ENCODE results near the gene RHBDD1.

RHBDD1 gene

GRCh38 chr2:227016894-227017293, 181.0 kb downstream of the RHBDD1 start:
- DNase-seq (ENCODE audit: insufficient read length, low spot score) (no peak), FAIRE-seq (no peak)

- no peak for FAIRE-seq
- DNase-seq (ENCODE audit: insufficient read length, low spot score) = no peak
Measured at GRCh38 chr2:227020416-227020815, 184.6 kb downstream of the RHBDD1 start.

- FAIRE-seq = no peak
- DNase-seq (ENCODE audit: insufficient read length, low spot score) = no peak
Measured at GRCh38 chr2:227022608-227023007, 186.8 kb downstream of the RHBDD1 start.

- peak; percentile 54 for FAIRE-seq
- no peak for DNase-seq (ENCODE audit: insufficient read length, low spot score)
Measured at GRCh38 chr2:227025510-227025909, 189.7 kb downstream of the RHBDD1 start.

GRCh38 chr2:227029426-227030105, 193.7 kb downstream of the RHBDD1 start:
- FAIRE-seq = no peak
- no peak for DNase-seq (ENCODE audit: insufficient read length, low spot score)

GRCh38 chr2:227030789-227031188, 194.9 kb downstream of the RHBDD1 start:
- DNase-seq (ENCODE audit: insufficient read length, low spot score) (no peak), FAIRE-seq (no peak)

GRCh38 chr2:227031379-227031778, 195.5 kb downstream of the RHBDD1 start:
- no peak for DNase-seq (ENCODE audit: insufficient read length, low spot score)
- FAIRE-seq = no peak

- DNase-seq (ENCODE audit: insufficient read length, low spot score) (peak; percentile 15), FAIRE-seq (no peak)
Measured at GRCh38 chr2:227033471-227034148, 197.8 kb downstream of the RHBDD1 start.

GRCh38 chr2:227035711-227036367, 200.0 kb downstream of the RHBDD1 start:
- FAIRE-seq = no peak
- DNase-seq (ENCODE audit: insufficient read length, low spot score) = no peak

- FAIRE-seq = no peak
Measured at GRCh38 chr2:227036527-227036926, 200.7 kb downstream of the RHBDD1 start.

GRCh38 chr2:227038550-227039189, 202.8 kb downstream of the RHBDD1 start:
- DNase-seq (ENCODE audit: insufficient read length, low spot score) (no peak), FAIRE-seq (no peak)

More at GRCh38 chr2:227036527-227036926, 200.7 kb downstream of the RHBDD1 start:
- DNase-seq (ENCODE audit: insufficient read length, low spot score) = no peak

- FAIRE-seq (no peak), DNase-seq (ENCODE audit: insufficient read length, low spot score) (no peak)
Measured at GRCh38 chr2:227043981-227044380, 208.1 kb downstream of the RHBDD1 start.

All from GM19239 (cell line).